IPS-18c (cell line): ENCODE results near the gene SCARB2.

Experiments used
- H3K4me3 ChIP-seq: 2 replicates; pipeline ENCODE4 v1.7.0; 2013; ENCODE audit warnings: low read depth, mild to moderate bottlenecking, low read length, moderate library complexity; ENCODE audit not compliant: insufficient read depth
- H3K9me3 ChIP-seq: one replicate; pipeline ENCODE4 v1.6.1; 2013; ENCODE audit warnings: mild to moderate bottlenecking, low read length, moderate library complexity; ENCODE audit not compliant: control insufficient read depth, insufficient read depth

Gene SCARB2

GRCh38 chr4:76234679-76235044 is 21.0 kb upstream of the SCARB2 start:
- Histone ChIP-seq H3K4me3 (no peak overlapping the region), H3K9me3 (peaks cover 4% of the 10 kb centered on the region)

- H3K4me3 ChIP-seq: peak overlapping the region; percentile 52
- peaks cover 8% of the 10 kb centered on the region for H3K9me3 ChIP-seq
These were observed 20.5 kb upstream of the SCARB2 start for GRCh38 chr4:76233967-76234678.

- H3K9me3 ChIP-seq: peaks cover 8% of the 10 kb centered on the region
- H3K4me3 ChIP-seq: peak overlapping the region; percentile 52; the same call in 1 of the 2 replicates
These were observed 19.9 kb upstream of the SCARB2 start for GRCh38 chr4:76233529-76233928.

GRCh38 chr4:76233083-76233482 is 19.5 kb upstream of the SCARB2 start:
- no peak overlapping the region; the same call in 1 of the 2 replicates for H3K4me3 ChIP-seq
- H3K9me3 ChIP-seq: peaks cover 8% of the 10 kb centered on the region

GRCh38 chr4:76232681-76233080 is 19.1 kb upstream of the SCARB2 start:
- peaks cover 10% of the 10 kb centered on the region for H3K9me3 ChIP-seq
- H3K4me3 ChIP-seq: no peak overlapping the region

- Histone ChIP-seq H3K9me3 (peaks cover 10% of the 10 kb centered on the region), H3K4me3 (no peak overlapping the region)
These were observed 12.8 kb upstream of the SCARB2 start for GRCh38 chr4:76226418-76226817.

- Histone ChIP-seq H3K9me3 (peaks cover 2% of the 10 kb centered on the region), H3K4me3 (no peak overlapping the region)
These were observed 10.5 kb upstream of the SCARB2 start for GRCh38 chr4:76224171-76224570.

- Histone ChIP-seq H3K4me3 (no peak overlapping the region), H3K9me3 (no peaks in the 10 kb centered on the region)
These were observed 5.9 kb upstream of the SCARB2 start for GRCh38 chr4:76219299-76220055.

GRCh38 chr4:76216975-76217814 is 3.6 kb upstream of the SCARB2 start:
- no peak overlapping the region for H3K4me3 ChIP-seq
- no peaks in the 10 kb centered on the region for H3K9me3 ChIP-seq

- H3K4me3 ChIP-seq: no peak overlapping the region
- H3K9me3 ChIP-seq: no peaks in the 10 kb centered on the region
These were observed 2.9 kb upstream of the SCARB2 start for GRCh38 chr4:76216524-76216923.

GRCh38 chr4:76215077-76215476 is 1.5 kb upstream of the SCARB2 start:
- Histone ChIP-seq H3K4me3 (no peak overlapping the region), H3K9me3 (no peaks in the 10 kb centered on the region)

- Histone ChIP-seq H3K9me3 (no peaks in the 10 kb centered on the region), H3K4me3 (peak overlapping the region; percentile 82)
These were observed 602 bp upstream of the SCARB2 start for GRCh38 chr4:76214177-76214675.

GRCh38 chr4:76212851-76213414 is 691 bp downstream of the SCARB2 start:
- peak overlapping the region; percentile 82 for H3K4me3 ChIP-seq
- no peaks in the 10 kb centered on the region for H3K9me3 ChIP-seq

GRCh38 chr4:76211769-76212708 is 1.6 kb downstream of the SCARB2 start:
- Histone ChIP-seq H3K9me3 (no peaks in the 10 kb centered on the region), H3K4me3 (peak overlapping the region; percentile 82; the same call in 1 of the 2 replicates)

- no peak overlapping the region for H3K4me3 ChIP-seq
These were observed 3.2 kb downstream of the SCARB2 start for GRCh38 chr4:76210452-76210851.

GRCh38 chr4:76209881-76210280 is 3.7 kb downstream of the SCARB2 start:
- Histone ChIP-seq H3K4me3 (no peak overlapping the region), H3K9me3 (no peaks in the 10 kb centered on the region)

More at GRCh38 chr4:76210452-76210851, 3.2 kb downstream of the SCARB2 start:
- H3K9me3 ChIP-seq: no peaks in the 10 kb centered on the region
